HepG2 (cell line): ENCODE measurements around the gene INSRR. TPM values are rescaled to one million over a fixed set of nuclear protein-coding genes. Genes with fewer than 3 reads are reported as not detected.
A peak's percentile ranks its signal among the peaks of the same experiment; 100 is the strongest.

ENCODE experiments used
- ATAC-seq: fragments of 200-7000 bp; cut with Tn5 transposase; 3 replicates; pipeline ENCODE4 v1.9.1; 2020; ENCODE audit warnings: mild to moderate bottlenecking, moderate library complexity
- BruUV-seq: library from RNA; stranded (reverse); fragments of 400-500 nt; replicated peaks from 2 replicates; lab custom pipeline; 2021; lab: Mats Ljungman, UMichigan
- CTCF ChIA-PET: fragments of 300-600 bp; formaldehyde crosslinking; extraction: SDS; loops from one replicate; lab custom pipeline; 2021; ENCODE audit warnings: low total read pairs, inconsistent platforms, low intra/inter-chr PET ratio; lab: Yijun Ruan, JAX
- POLR2A ChIA-PET: fragments of 350-600 bp; sonication (Branson Sonifier 250); formaldehyde crosslinking; loops from one replicate; lab custom pipeline; 2020; ENCODE audit warnings: antibody characterized with exemption, inconsistent platforms; lab: Yijun Ruan, JAX
- DNase-seq: peaks from one replicate; pipeline ENCODE4 v3.0.0-alpha.2; 2015; ENCODE audit warnings: low spot score
- FAIRE-seq: peaks from 3 replicates; lab custom pipeline; 2011; peaks lifted over from hg19 to GRCh38; lab: Jason Lieb, UNC
- H2AFZ ChIP-seq: one replicate; pipeline ENCODE4 v1.6.1; 2011; ENCODE audit warnings: low read length, inconsistent platforms
- H3K27ac ChIP-seq: fragments of 300-600 bp; 3 replicates; pipeline ENCODE4 v1.8.0; 2011; ENCODE audit warnings: mixed run types, mild to moderate bottlenecking, mixed read lengths, low read length, inconsistent platforms; ENCODE audit not compliant: insufficient read depth; ENCODE audit errors: extremely low read length
- H3K27me3 ChIP-seq, 2 experiments: fragments of 200-600 bp in 1 of 2; 2 replicates in 1 of 2; 3 replicates in 1 of 2; pipeline versions ENCODE4 v1.6.0 to v1.8.0; 2011; ENCODE audit warnings: low read length in 2 of 2, mild to moderate bottlenecking in 2 of 2, moderate library complexity in 2 of 2, inconsistent platforms in 1 of 2; ENCODE audit not compliant: insufficient read depth in 2 of 2, control insufficient read depth in 1 of 2
- H3K36me3 ChIP-seq, 2 experiments: fragments of 200-600 bp in 1 of 2; replicated peaks in 1 of 2; 2 replicates in 1 of 2; 3 replicates in 1 of 2; pipeline versions ENCODE4 v1.5.1 to v1.8.0; 2011; ENCODE audit warnings: low read length in 2 of 2, inconsistent platforms in 1 of 2; ENCODE audit not compliant: insufficient read depth in 2 of 2, control insufficient read depth in 1 of 2
- H3K4me1 ChIP-seq: 2 replicates; pipeline ENCODE4 v1.5.1; 2012; ENCODE audit warnings: low read length, inconsistent platforms; ENCODE audit not compliant: insufficient read depth
- H3K4me2 ChIP-seq: 2 replicates; pipeline ENCODE4 v1.6.0; 2011; ENCODE audit warnings: low read depth, low read length, inconsistent platforms
- H3K4me3 ChIP-seq, 3 experiments: fragments of 200-600 bp in 1 of 3; sonication (generic), shearing (Covaris generic) in 1 of 3; replicated peaks in 1 of 3; 2 replicates each; pipeline ENCODE4 v1.5.1; 2011 to 2016; ENCODE audit warnings: low read length in 3 of 3, inconsistent platforms in 2 of 3, low read depth in 2 of 3, mild to moderate bottlenecking in 2 of 3, control low read depth in 1 of 3, mixed read lengths in 1 of 3; ENCODE audit not compliant: insufficient read depth in 1 of 3
- H3K79me2 ChIP-seq: one replicate; pipeline ENCODE4 v1.6.1; 2011; ENCODE audit warnings: low read length, inconsistent platforms; ENCODE audit not compliant: insufficient read depth
- H3K9ac ChIP-seq: 2 replicates; pipeline ENCODE4 v1.6.0; 2011; ENCODE audit warnings: mild to moderate bottlenecking, low read depth, low read length, inconsistent platforms; ENCODE audit not compliant: insufficient read depth
- H3K9me3 ChIP-seq: 2 replicates; pipeline ENCODE4 v1.5.1; 2012; ENCODE audit warnings: mild to moderate bottlenecking, low read length
- H4K20me1 ChIP-seq: 2 replicates; pipeline ENCODE4 v1.6.0; 2011; ENCODE audit warnings: inconsistent platforms, mild to moderate bottlenecking, low read length, moderate library complexity; ENCODE audit not compliant: insufficient read depth
- ZNF143 ChIP-seq: sonication (generic); formaldehyde crosslinking; IDR thresholded peaks from 2 replicates; pipeline ENCODE4 v1.4.0; 2020; ENCODE audit warnings: missing genetic modification reagents
- ZNF337 ChIP-seq: sonication (generic); formaldehyde crosslinking; IDR thresholded peaks from 2 replicates; pipeline ENCODE4 v1.5.1; 2020; ENCODE audit warnings: missing genetic modification reagents, low read depth, mild to moderate bottlenecking, borderline replicate concordance
- ZNF574 ChIP-seq: sonication (generic); formaldehyde crosslinking; IDR thresholded peaks from 2 replicates; pipeline ENCODE4 v1.4.0; 2020; ENCODE audit warnings: missing genetic modification reagents
- ZNF609 ChIP-seq: sonication (generic); formaldehyde crosslinking; IDR thresholded peaks from 2 replicates; pipeline ENCODE4 v1.4.0; 2020; ENCODE audit warnings: mild to moderate bottlenecking, missing genetic modification reagents, borderline replicate concordance
- ZNF687 ChIP-seq: sonication (generic); formaldehyde crosslinking; IDR thresholded peaks from 2 replicates; pipeline ENCODE4 v1.5.1; 2020; ENCODE audit warnings: mild to moderate bottlenecking, missing genetic modification reagents, moderate library complexity
- WGBS: methylation state at CpG from one replicate; pipeline ENCODE4 v1.1.6; 2017; ENCODE audit warnings: low lambda C conversion rate; 5-methylcytosine and 5-hydroxymethylcytosine counted together
- in situ Hi-C: cut with HindIII; loops from 2 replicates; pipeline ENCODE4 v1.10.0; 2017; ENCODE audit warnings: low pct_unique_long_range_greater_than_20kb; ENCODE audit not compliant: extremely low pct_ligation_motif_present
- intact Hi-C: fragments of 100-400 bp; cut with micrococcal nuclease; formaldehyde crosslinking; loops from one replicate; pipeline ENCODE4 v1.10.0; 2022; ENCODE audit not compliant: unreplicated experiment
- polyA plus RNA-seq, 8 experiments: library from polyadenylated mRNA; depleted of rRNA in 3 of 8; stranded (reverse) in 7 of 8; unstranded in 1 of 8; fragments of >200 nt; fragmentation: Illumina TruSeq in 4 of 8; extraction: Trizol in 4 of 8; gene quantifications; 2 replicates each; pipeline versions ENCODE4 v1.2.1 to v1.2.3, GENCODE V29; 2011 to 2016; ENCODE audit warnings: low read depth in 4 of 8, missing spikeins in 1 of 8, mixed read lengths in 1 of 8; ENCODE audit not compliant: insufficient read depth in 1 of 8
- total RNA-seq, 5 experiments: library from RNA; depleted of rRNA; stranded (reverse); fragments of >200 nt; fragmentation: Illumina TruSeq; extraction: Trizol; gene quantifications; 2 replicates each; pipeline ENCODE4 v1.2.3, GENCODE V29; 2016; ENCODE audit warnings: low read depth in 1 of 5

Gene INSRR
- total and polyA plus RNA-seq, 2 of the 13 experiments (the other 11 are each of a cell fraction or from before 2014, with no cell fraction given) = not detected

GRCh38 chr1:156795374-156795733 is 63.6 kb downstream of the INSRR start:
- POLR2A ChIA-PET = interaction anchor here (0.9 to 1.6 kb wide), 4 partner anchors 24 to 134 kb away, joined by 3 to 7 read pairs (median 4); partner anchors contain the start of gene PRCC
- peak overlapping the region; percentile 64 for H3K27ac ChIP-seq

More at GRCh38 chr1:156795374-156795733, 63.6 kb downstream of the INSRR start:
- Histone ChIP-seq H3K9ac (no peak overlapping the region), H3K9me3 (no peaks in the 10 kb centered on the region), H3K36me3 (peaks cover 35 to 70% of the 10 kb centered on the region in 2 experiments), H3K27me3 (no peaks in the 10 kb centered on the region), H4K20me1 (no peaks in the 10 kb centered on the region), H3K79me2 (no peaks in the 10 kb centered on the region), H3K4me3 (no peak overlapping the region), H3K4me2 (peak overlapping the region; percentile 30; the same call in 1 of the 2 replicates), H2AFZ (no peak overlapping the region), H3K4me1 (peaks cover 39% of the 10 kb centered on the region)
- TF ChIP-seq ZNF609 (CRISPR knock-in tag) = no peak
- 0 out of 2 replicates have a peak, but pooled peaks have one; percentile 24 for TF ChIP-seq ZNF337 (CRISPR knock-in tag)
- no peak for TF ChIP-seq ZNF574 (CRISPR knock-in tag)
- TF ChIP-seq ZNF143 (CRISPR knock-in tag) = no peak
- TF ChIP-seq ZNF687 (CRISPR knock-in tag) = 0 out of 2 replicates have a peak, but pooled peaks have one; percentile 22
- intact Hi-C loops (loop anchor here (10.0 kb wide), 1 partner anchor 69 kb away; the partner anchor contains the start of gene NTRK1), in situ Hi-C loops (loop anchor here (5.0 kb wide), 1 partner anchor 67 kb away; the partner anchor contains the start of gene NTRK1)
- FAIRE-seq (no peak), ATAC-seq (no peak), DNase-seq (no peak)
- CTCF ChIA-PET = interaction anchor here (1.9 kb wide), 1 partner anchor 69 kb away, joined by 6 read pairs; no protein-coding TSS in a partner anchor
- 91% methylated on average over 5 of the region's 5 CpGs for WGBS
- no TSS peak for BruUV-seq
